Sigmoid colon (tissue), 4 donors: ENCODE data around the gene SCGB2A2.

Experiments used
- POLR2A ChIP-seq, 2 donors: fragments of 450-650 bp; IDR thresholded peaks; one replicate each; pipeline ENCODE4 v1.6.1; 2016; ENCODE audit warnings: antibody characterized with exemption in 2 of 2, mild to moderate bottlenecking in 2 of 2, moderate library complexity in 2 of 2
- POLR2AphosphoS5 ChIP-seq, 4 donors: sonication (generic); formaldehyde crosslinking; IDR thresholded peaks; one replicate each; pipeline ENCODE4 v1.6.1; 2017; ENCODE audit warnings: antibody characterized with exemption in 4 of 4
- TF ChIP-seq, protein P1 (sequence below), 4 experiments: fragments of 450-650 bp in 3 of 4; fragments of 200-600 bp in 1 of 4; IDR thresholded peaks; one replicate each; pipeline ENCODE4 v1.5.1; 2016 to 2019; ENCODE audit warnings: antibody characterized with exemption in 4 of 4, mild to moderate bottlenecking in 3 of 4, moderate library complexity in 2 of 4

DNA sequence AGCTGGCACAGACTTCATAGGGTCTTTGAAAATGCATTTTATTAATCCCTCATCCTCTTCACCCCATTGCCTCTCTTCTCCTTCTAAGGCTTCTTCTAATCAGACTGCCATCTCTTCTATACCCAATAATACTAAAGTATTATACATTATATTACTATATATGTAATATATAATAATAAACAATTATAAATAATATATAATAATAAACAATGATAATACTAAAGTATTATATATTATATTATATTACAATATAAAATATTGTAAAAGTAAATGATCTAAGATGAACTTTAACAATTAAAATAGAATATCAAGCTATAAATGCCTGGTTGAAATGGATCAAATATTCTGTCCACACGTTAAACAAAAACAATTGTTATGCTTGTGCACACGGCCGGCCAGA is 48.5 kb upstream of the SCGB2A2 start:
- TF ChIP-seq, protein P1, sequence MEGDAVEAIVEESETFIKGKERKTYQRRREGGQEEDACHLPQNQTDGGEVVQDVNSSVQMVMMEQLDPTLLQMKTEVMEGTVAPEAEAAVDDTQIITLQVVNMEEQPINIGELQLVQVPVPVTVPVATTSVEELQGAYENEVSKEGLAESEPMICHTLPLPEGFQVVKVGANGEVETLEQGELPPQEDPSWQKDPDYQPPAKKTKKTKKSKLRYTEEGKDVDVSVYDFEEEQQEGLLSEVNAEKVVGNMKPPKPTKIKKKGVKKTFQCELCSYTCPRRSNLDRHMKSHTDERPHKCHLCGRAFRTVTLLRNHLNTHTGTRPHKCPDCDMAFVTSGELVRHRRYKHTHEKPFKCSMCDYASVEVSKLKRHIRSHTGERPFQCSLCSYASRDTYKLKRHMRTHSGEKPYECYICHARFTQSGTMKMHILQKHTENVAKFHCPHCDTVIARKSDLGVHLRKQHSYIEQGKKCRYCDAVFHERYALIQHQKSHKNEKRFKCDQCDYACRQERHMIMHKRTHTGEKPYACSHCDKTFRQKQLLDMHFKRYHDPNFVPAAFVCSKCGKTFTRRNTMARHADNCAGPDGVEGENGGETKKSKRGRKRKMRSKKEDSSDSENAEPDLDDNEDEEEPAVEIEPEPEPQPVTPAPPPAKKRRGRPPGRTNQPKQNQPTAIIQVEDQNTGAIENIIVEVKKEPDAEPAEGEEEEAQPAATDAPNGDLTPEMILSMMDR (IDR thresholded peaks at IDR 0.05) = no peak
- TF ChIP-seq POLR2A (IDR thresholded peaks at IDR 0.05) = no peak
- TF ChIP-seq POLR2AphosphoS5 (IDR thresholded peaks at IDR 0.05) = no peak
